H9 (cell line): ENCODE data around the gene FALEC. TPM values are rescaled to one million over a fixed set of nuclear protein-coding genes. Genes with fewer than 3 reads are reported as not detected.
A peak's percentile ranks its signal among the peaks of the same experiment; 100 is the strongest.

Experiments used
- DNase-seq: peaks from one replicate; pipeline ENCODE4 v3.0.0-alpha.2; 2017
- H2AFZ ChIP-seq: one replicate; pipeline ENCODE4 v1.6.1; 2013; ENCODE audit warnings: mild to moderate bottlenecking, low read length, control low read depth, moderate library complexity
- H2AK5ac ChIP-seq: 2 replicates; pipeline ENCODE4 v1.6.1; 2013; ENCODE audit warnings: low read length, control low read depth, mixed read lengths; ENCODE audit not compliant: insufficient read length
- H2BK120ac ChIP-seq: one replicate; pipeline ENCODE4 v1.6.1; 2013; ENCODE audit warnings: low read depth, mild to moderate bottlenecking, low read length, control low read depth, inconsistent platforms; ENCODE audit not compliant: poor library complexity, severe bottlenecking
- H2BK12ac ChIP-seq: 2 replicates; pipeline ENCODE4 v1.6.1; 2013; ENCODE audit warnings: low read length, control low read depth, mixed read lengths, low read depth; ENCODE audit not compliant: insufficient read length
- H2BK15ac ChIP-seq: 2 replicates; pipeline ENCODE4 v1.6.1; 2013; ENCODE audit warnings: low read depth, low read length, control low read depth
- H2BK20ac ChIP-seq: one replicate; pipeline ENCODE4 v1.6.1; 2013; ENCODE audit warnings: low read depth, mild to moderate bottlenecking, low read length, control low read depth, inconsistent platforms; ENCODE audit not compliant: poor library complexity, severe bottlenecking
- H2BK5ac ChIP-seq: 2 replicates; pipeline ENCODE4 v1.6.1; 2013; ENCODE audit warnings: low read length, control low read depth, mixed read lengths; ENCODE audit not compliant: insufficient read length
- H3K14ac ChIP-seq: 2 replicates; pipeline ENCODE4 v1.6.1; 2013; ENCODE audit warnings: low read length, control low read depth; ENCODE audit not compliant: insufficient read depth
- H3K18ac ChIP-seq: 2 replicates; pipeline ENCODE4 v1.6.1; 2013; ENCODE audit warnings: low read depth, mild to moderate bottlenecking, mixed read lengths, low read length, control low read depth; ENCODE audit not compliant: insufficient read length
- H3K23ac ChIP-seq: 2 replicates; pipeline ENCODE4 v1.6.1; 2013; ENCODE audit warnings: low read length, control low read depth, mixed read lengths, low read depth; ENCODE audit not compliant: insufficient read length
- H3K23me2 ChIP-seq: 2 replicates; pipeline ENCODE4 v1.6.1; 2013; ENCODE audit warnings: low read depth, mild to moderate bottlenecking, mixed read lengths, low read length, control low read depth; ENCODE audit not compliant: insufficient read length, poor library complexity, severe bottlenecking
- H3K27ac ChIP-seq: 2 replicates; pipeline ENCODE4 v1.5.1; 2013; ENCODE audit warnings: low read length, control low read depth, mixed read lengths, low read depth; ENCODE audit not compliant: insufficient read length
- H3K27me3 ChIP-seq: 2 replicates; pipeline ENCODE4 v1.6.1; 2013; ENCODE audit warnings: low read length, control low read depth, inconsistent platforms; ENCODE audit not compliant: insufficient read depth
- H3K4ac ChIP-seq: 2 replicates; pipeline ENCODE4 v1.6.1; 2013; ENCODE audit warnings: low read depth, mild to moderate bottlenecking, control low read depth, inconsistent platforms, low read length, moderate library complexity
- H3K4me1 ChIP-seq: 2 replicates; pipeline ENCODE4 v1.6.1; 2013; ENCODE audit warnings: low read length, control low read depth, inconsistent platforms; ENCODE audit not compliant: insufficient read depth
- H3K4me2 ChIP-seq: 2 replicates; pipeline ENCODE4 v1.6.1; 2013; ENCODE audit warnings: low read length, control low read depth, mixed read lengths; ENCODE audit not compliant: insufficient read length, insufficient read depth
- H3K56ac ChIP-seq: 2 replicates; pipeline ENCODE4 v1.6.1; 2013; ENCODE audit warnings: low read depth, mild to moderate bottlenecking, mixed read lengths, low read length, control low read depth; ENCODE audit not compliant: insufficient read length
- H3K79me1 ChIP-seq: 2 replicates; pipeline ENCODE4 v1.6.1; 2013; ENCODE audit warnings: low read depth, mild to moderate bottlenecking, moderate library complexity, low read length, control low read depth, inconsistent platforms; ENCODE audit not compliant: insufficient read depth, poor library complexity, severe bottlenecking
- H3K79me2 ChIP-seq: 2 replicates; pipeline ENCODE4 v1.6.1; 2013; ENCODE audit warnings: low read length, control low read depth, inconsistent platforms; ENCODE audit not compliant: insufficient read depth
- H3K9ac ChIP-seq: 2 replicates; pipeline ENCODE4 v1.6.1; 2013; ENCODE audit warnings: low read length, control low read depth, mixed read lengths; ENCODE audit not compliant: insufficient read length; ENCODE audit errors: extremely low read depth
- H3K9me3 ChIP-seq: one replicate; pipeline ENCODE4 v1.6.1; 2013; ENCODE audit warnings: low read depth, low read length, inconsistent platforms; ENCODE audit not compliant: control insufficient read depth
- H3T11ph ChIP-seq: one replicate; pipeline ENCODE4 v1.6.1; 2013; ENCODE audit warnings: mild to moderate bottlenecking, low read length, control low read depth, inconsistent platforms
- H4K20me1 ChIP-seq: one replicate; pipeline ENCODE4 v1.6.1; 2013; ENCODE audit not compliant: control insufficient read depth, insufficient read length, insufficient read depth
- H4K5ac ChIP-seq: 2 replicates; pipeline ENCODE4 v1.6.1; 2013; ENCODE audit warnings: low read depth, mild to moderate bottlenecking, mixed read lengths, low read length, control low read depth; ENCODE audit not compliant: insufficient read length
- H4K8ac ChIP-seq: replicated peaks from 2 replicates; pipeline ENCODE4 v1.6.1; 2013; ENCODE audit warnings: low read length, control low read depth, mixed read lengths, low read depth; ENCODE audit not compliant: insufficient read length
- H4K91ac ChIP-seq: 2 replicates; pipeline ENCODE4 v1.6.1; 2013; ENCODE audit warnings: low read depth, mild to moderate bottlenecking, moderate library complexity, mixed read lengths, low read length, control low read depth; ENCODE audit not compliant: insufficient read length
- H3K27ac Mint-ChIP-seq, 3 experiments: 2 replicates in 2 of 3; 3 replicates in 1 of 3; pipeline ENCODE4 v1.8.0; 2020 to 2021; ENCODE audit warnings: mixed read lengths in 3 of 3, mild to moderate bottlenecking in 1 of 3, moderate library complexity in 1 of 3
- H3K27me3 Mint-ChIP-seq: 2 replicates; pipeline ENCODE4 v1.8.0; 2021; ENCODE audit warnings: low read depth, mild to moderate bottlenecking, moderate library complexity, mixed read lengths
- H3K36me3 Mint-ChIP-seq, 3 experiments: 2 replicates in 2 of 3; 3 replicates in 1 of 3; pipeline ENCODE4 v1.8.0; 2020 to 2021; ENCODE audit warnings: low read depth in 3 of 3, mixed read lengths in 3 of 3; ENCODE audit not compliant: insufficient read depth in 1 of 3
- H3K4me1 Mint-ChIP-seq, 2 experiments: 2 replicates each; pipeline ENCODE4 v1.8.0; 2020; ENCODE audit warnings: mixed read lengths in 2 of 2
- H3K4me3 Mint-ChIP-seq, 2 experiments: 2 replicates in 1 of 2; 3 replicates in 1 of 2; pipeline ENCODE4 v1.8.0; 2020 to 2021; ENCODE audit warnings: mild to moderate bottlenecking in 2 of 2, mixed read lengths in 2 of 2, moderate library complexity in 1 of 2
- H3K9me3 Mint-ChIP-seq, 2 experiments: 2 replicates in 1 of 2; 3 replicates in 1 of 2; pipeline ENCODE4 v1.8.0; 2020; ENCODE audit warnings: mild to moderate bottlenecking in 2 of 2, mixed read lengths in 2 of 2, moderate library complexity in 1 of 2
- WGBS: extraction: QIAGEN DNeasy Blood & Tissue Kit; methylation state at CpG from one replicate; pipeline ENCODE4 v1.1.7; 2013; ENCODE audit warnings: missing lambda C conversion rate, low lambda C conversion rate, mixed read lengths; ENCODE audit not compliant: insufficient read length; ENCODE audit errors: extremely low coverage; 5-methylcytosine and 5-hydroxymethylcytosine counted together
- total RNA-seq: library from RNA; stranded (reverse); gene quantifications from 2 replicates; pipeline ENCODE4 v1.2.1, GENCODE V29; 2021
- TF ChIP-seq, protein P1 (sequence below): fragments of 200-600 bp; sonication (generic); conservative IDR thresholded peaks from 3 replicates; pipeline ENCODE4 v1.8.0; 2021; ENCODE audit warnings: antibody characterized with exemption, mild to moderate bottlenecking

Gene FALEC
- total RNA-seq, 1 experiment from 2014 or later: not detected

DNA sequence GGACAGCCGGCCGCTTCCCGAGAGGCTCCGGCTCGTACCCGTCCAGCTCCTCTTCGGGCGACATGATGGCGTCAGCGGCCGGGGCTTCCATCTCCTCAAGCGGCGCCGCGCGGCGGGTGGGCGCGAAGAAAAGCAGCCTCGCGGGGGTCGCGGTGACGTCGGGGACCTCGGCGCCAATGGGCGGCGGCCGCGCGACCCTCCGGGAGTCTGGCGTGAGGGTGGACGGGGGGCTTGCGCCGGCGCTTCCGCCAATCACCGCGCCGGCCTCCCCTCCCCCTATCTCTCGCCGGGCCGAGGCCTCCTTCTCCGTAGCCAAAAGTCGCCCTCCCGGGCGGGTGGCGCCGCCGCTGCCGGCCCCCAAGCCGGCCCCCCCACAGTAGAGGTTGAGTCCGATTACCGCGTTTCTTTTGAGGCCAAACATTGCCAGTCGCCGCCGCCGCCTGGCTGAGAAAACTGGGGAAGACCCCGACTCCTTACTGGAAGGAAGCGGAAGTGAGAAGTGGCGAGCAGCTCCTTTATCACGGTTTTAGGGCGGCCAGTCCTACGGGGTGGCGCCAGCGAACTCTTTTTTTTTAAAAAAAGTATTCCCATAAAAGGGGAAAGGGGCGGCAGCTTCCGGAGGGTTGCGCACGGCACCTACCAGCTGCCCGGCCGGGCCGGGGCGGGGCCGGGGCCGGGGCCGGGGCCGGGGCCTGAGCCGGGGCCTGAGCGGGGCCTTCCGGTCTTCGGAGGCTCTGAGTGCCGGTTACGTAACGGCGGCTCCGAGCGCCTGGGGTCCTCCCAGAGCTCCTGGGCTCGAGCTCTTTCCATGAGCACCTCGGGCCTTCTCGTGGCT lies 63.8 kb downstream of the FALEC start, which contains the start of gene MCL1:
Gene MCL1, minus strand, starts transcription at position 501 of the 835 bp plus-strand sequence. Its CDS starts 80 bp downstream, at position 421.
- Histone ChIP-seq H3K18ac (peak within 1 kb of the TSS; percentile 98), H3K79me2 (peaks cover 35% of the 10 kb centered on the region), H4K91ac (peak within 1 kb of the TSS; percentile 3)

More for the DNA sequence above, 63.8 kb downstream of the FALEC start, which contains the start of gene MCL1:
- peak within 1 kb of the TSS; percentile 96 for H3K27ac ChIP-seq
- peaks cover 4% of the 10 kb centered on the region for H3K4me1 ChIP-seq
- H3K23me2 ChIP-seq: peaks cover 7% of the 10 kb centered on the region
- no peak within 1 kb of the TSS for H2AFZ ChIP-seq
- H2BK120ac ChIP-seq: peak within 1 kb of the TSS; percentile 97
- peak within 1 kb of the TSS; percentile 96 to 97 for H3K4me3 Mint-ChIP-seq
- no peaks in the 10 kb centered on the region for H3K27me3 ChIP-seq
- H2BK20ac ChIP-seq: no peak within 1 kb of the TSS
- peak within 1 kb of the TSS; percentile 46 for H3T11ph ChIP-seq
- peak within 1 kb of the TSS; percentile 15 for H3K23ac ChIP-seq
- peak within 1 kb of the TSS; percentile 98 for H3K4me2 ChIP-seq
- H2BK12ac ChIP-seq: peak within 1 kb of the TSS; percentile 52
- peaks cover 37 to 45% of the 10 kb centered on the region in 2 experiments for H3K4me1 Mint-ChIP-seq
- DNase-seq: peak; percentile 95
- H3K27ac Mint-ChIP-seq: peak within 1 kb of the TSS; percentile 100
- H3K79me1 ChIP-seq: no peaks in the 10 kb centered on the region
- H3K56ac ChIP-seq: peak within 1 kb of the TSS; percentile 44
- H2AK5ac ChIP-seq: no peak within 1 kb of the TSS
- H3K9ac ChIP-seq: peak within 1 kb of the TSS; percentile 98
- H4K5ac ChIP-seq: peak within 1 kb of the TSS; percentile 74
- H3K27me3 Mint-ChIP-seq: peaks cover 3% of the 10 kb centered on the region; the same call in 1 of the 2 replicates
- H4K8ac ChIP-seq: no peak within 1 kb of the TSS
- peaks cover 6 to 15% of the 10 kb centered on the region in 2 experiments; a peak in 4 of 5 replicates for H3K9me3 Mint-ChIP-seq
- H3K4ac ChIP-seq: peak within 1 kb of the TSS; percentile 32
- H3K36me3 Mint-ChIP-seq: peaks cover 46 to 48% (median 48%) of the 10 kb centered on the region in 3 experiments
- H3K9me3 ChIP-seq: no peaks in the 10 kb centered on the region
- no peaks in the 10 kb centered on the region for H4K20me1 ChIP-seq
- H2BK15ac ChIP-seq: no peak within 1 kb of the TSS
- peak within 1 kb of the TSS; percentile 99 for H3K14ac ChIP-seq
- WGBS: no CpG with 5 or more reads among the region's 94 CpGs
- peak within 1 kb of the TSS; percentile 64 for H2BK5ac ChIP-seq
- TF ChIP-seq, protein P1, sequence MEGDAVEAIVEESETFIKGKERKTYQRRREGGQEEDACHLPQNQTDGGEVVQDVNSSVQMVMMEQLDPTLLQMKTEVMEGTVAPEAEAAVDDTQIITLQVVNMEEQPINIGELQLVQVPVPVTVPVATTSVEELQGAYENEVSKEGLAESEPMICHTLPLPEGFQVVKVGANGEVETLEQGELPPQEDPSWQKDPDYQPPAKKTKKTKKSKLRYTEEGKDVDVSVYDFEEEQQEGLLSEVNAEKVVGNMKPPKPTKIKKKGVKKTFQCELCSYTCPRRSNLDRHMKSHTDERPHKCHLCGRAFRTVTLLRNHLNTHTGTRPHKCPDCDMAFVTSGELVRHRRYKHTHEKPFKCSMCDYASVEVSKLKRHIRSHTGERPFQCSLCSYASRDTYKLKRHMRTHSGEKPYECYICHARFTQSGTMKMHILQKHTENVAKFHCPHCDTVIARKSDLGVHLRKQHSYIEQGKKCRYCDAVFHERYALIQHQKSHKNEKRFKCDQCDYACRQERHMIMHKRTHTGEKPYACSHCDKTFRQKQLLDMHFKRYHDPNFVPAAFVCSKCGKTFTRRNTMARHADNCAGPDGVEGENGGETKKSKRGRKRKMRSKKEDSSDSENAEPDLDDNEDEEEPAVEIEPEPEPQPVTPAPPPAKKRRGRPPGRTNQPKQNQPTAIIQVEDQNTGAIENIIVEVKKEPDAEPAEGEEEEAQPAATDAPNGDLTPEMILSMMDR: no peak
